SU-DHL-6 (cell line): ENCODE data around the gene VSIG8.

Experiments used
- EZH2phosphoT487 ChIP-seq: fragments of 200-600 bp; sonication (generic), shearing (Covaris generic); conservative IDR thresholded peaks from 2 replicates; pipeline ENCODE4 v1.6.1; 2018; ENCODE audit warnings: mild to moderate bottlenecking, antibody characterized with exemption, low read length, moderate library complexity, mixed read lengths
- TF ChIP-seq, protein P1 (sequence below): fragments of 200-600 bp; sonication (generic); IDR thresholded peaks from one replicate; pipeline ENCODE4 v1.5.1; 2017; ENCODE audit warnings: antibody characterized with exemption, mild to moderate bottlenecking, low read length, moderate library complexity; ENCODE audit not compliant: insufficient read depth, poor library complexity, severe bottlenecking

DNA sequence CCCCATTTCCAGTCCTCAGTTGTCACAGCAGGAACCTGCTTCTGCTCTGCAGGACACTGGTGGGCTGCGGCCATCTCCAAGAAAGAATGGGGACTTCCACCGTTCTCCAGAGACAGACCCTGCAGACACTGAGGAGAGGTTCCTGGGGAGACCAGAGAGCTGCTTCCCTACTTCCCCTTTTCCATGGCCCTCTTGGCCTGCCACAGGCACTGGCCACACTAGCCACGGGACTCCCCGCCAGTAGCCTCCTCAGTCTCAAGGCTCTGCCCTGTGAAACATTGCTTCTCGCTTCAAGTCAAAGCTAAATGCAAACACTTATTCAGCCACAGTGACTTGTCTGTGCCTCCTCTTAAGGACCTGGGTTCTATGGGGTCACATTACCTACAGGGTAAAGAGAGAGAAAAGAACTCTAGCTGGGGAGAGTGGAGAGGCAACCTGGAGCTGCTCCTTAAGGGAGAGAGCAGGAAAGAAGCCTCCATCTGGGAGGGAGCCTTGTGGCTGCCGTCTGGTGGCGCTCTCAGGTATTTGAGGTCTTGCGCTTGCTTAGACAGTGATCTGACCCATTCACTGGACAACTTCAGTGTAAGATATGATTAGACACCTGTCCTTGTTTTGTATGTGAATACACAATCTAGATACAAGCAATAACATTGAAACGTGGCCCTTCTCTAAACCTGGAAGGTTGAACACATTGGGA, 41.1 kb downstream of the VSIG8 start:
- TF ChIP-seq, protein P1, sequence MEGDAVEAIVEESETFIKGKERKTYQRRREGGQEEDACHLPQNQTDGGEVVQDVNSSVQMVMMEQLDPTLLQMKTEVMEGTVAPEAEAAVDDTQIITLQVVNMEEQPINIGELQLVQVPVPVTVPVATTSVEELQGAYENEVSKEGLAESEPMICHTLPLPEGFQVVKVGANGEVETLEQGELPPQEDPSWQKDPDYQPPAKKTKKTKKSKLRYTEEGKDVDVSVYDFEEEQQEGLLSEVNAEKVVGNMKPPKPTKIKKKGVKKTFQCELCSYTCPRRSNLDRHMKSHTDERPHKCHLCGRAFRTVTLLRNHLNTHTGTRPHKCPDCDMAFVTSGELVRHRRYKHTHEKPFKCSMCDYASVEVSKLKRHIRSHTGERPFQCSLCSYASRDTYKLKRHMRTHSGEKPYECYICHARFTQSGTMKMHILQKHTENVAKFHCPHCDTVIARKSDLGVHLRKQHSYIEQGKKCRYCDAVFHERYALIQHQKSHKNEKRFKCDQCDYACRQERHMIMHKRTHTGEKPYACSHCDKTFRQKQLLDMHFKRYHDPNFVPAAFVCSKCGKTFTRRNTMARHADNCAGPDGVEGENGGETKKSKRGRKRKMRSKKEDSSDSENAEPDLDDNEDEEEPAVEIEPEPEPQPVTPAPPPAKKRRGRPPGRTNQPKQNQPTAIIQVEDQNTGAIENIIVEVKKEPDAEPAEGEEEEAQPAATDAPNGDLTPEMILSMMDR: no peak
- TF ChIP-seq EZH2phosphoT487: no peak
